HG02884 (cell line): Measurements from ENCODE around the gene ACER3.
A peak's percentile ranks its signal among the peaks of the same experiment; 100 is the strongest.
"Not testable (repeated sequence)": the region's sequence is repeated elsewhere in the genome, so short reads cannot be mapped to it uniquely, and the experiment has no call there.

Experiments
- ATAC-seq: cut with Tn5 transposase; IDR thresholded peaks from one replicate; pipeline ENCODE4 v1.9.1; 2021; ENCODE audit warnings: mild to moderate bottlenecking, moderate library complexity; ENCODE audit not compliant: unreplicated experiment

The ACER3 gene

GRCh38 chr11:77054084-77054483, 193.4 kb downstream of the ACER3 start:
- no peak for ATAC-seq

GRCh38 chr11:77055101-77055561, 194.4 kb downstream of the ACER3 start:
- ATAC-seq = no peak

- no peak for ATAC-seq
These were observed 195.2 kb downstream of the ACER3 start for GRCh38 chr11:77055913-77056312.

GRCh38 chr11:77056814-77057402, 196.2 kb downstream of the ACER3 start:
- ATAC-seq = no peak

GRCh38 chr11:77057938-77058474, 197.3 kb downstream of the ACER3 start:
- ATAC-seq = no peak

GRCh38 chr11:77058900-77059299, 198.2 kb downstream of the ACER3 start:
- ATAC-seq = no peak

- ATAC-seq = no peak
These were observed 199.1 kb downstream of the ACER3 start for GRCh38 chr11:77059806-77060205.

GRCh38 chr11:77060234-77060633, 199.5 kb downstream of the ACER3 start:
- no peak for ATAC-seq

- not testable (repeated sequence) for ATAC-seq
These were observed 200.5 kb downstream of the ACER3 start for GRCh38 chr11:77061258-77061657.

GRCh38 chr11:77062924-77063323, 202.2 kb downstream of the ACER3 start:
- ATAC-seq = no peak

GRCh38 chr11:77063407-77063806, 202.7 kb downstream of the ACER3 start:
- ATAC-seq = no peak

GRCh38 chr11:77063861-77064260, 203.1 kb downstream of the ACER3 start:
- no peak for ATAC-seq

GRCh38 chr11:77064648-77065217, 204.0 kb downstream of the ACER3 start:
- ATAC-seq = no peak

GRCh38 chr11:77065878-77066228, 205.1 kb downstream of the ACER3 start:
- ATAC-seq = no peak

- ATAC-seq = peak; percentile 82
These were observed 205.7 kb downstream of the ACER3 start, which contains the start of gene CAPN5 for GRCh38 chr11:77066229-77067042. CAPN5 (plus strand) TSS chr11:77066971; CDS start chr11:77084887, 17,916 bp downstream.

GRCh38 chr11:77067861-77068443, 207.2 kb downstream of the ACER3 start:
- no peak for ATAC-seq

GRCh38 chr11:77068457-77069335, 208.0 kb downstream of the ACER3 start:
- no peak for ATAC-seq

GRCh38 chr11:77069336-77069968, 208.7 kb downstream of the ACER3 start:
- no peak for ATAC-seq

GRCh38 chr11:77069969-77070582, 209.4 kb downstream of the ACER3 start:
- ATAC-seq = no peak
